Measurements from ENCODE around the gene SLC13A4.

The SLC13A4 gene

DNA sequence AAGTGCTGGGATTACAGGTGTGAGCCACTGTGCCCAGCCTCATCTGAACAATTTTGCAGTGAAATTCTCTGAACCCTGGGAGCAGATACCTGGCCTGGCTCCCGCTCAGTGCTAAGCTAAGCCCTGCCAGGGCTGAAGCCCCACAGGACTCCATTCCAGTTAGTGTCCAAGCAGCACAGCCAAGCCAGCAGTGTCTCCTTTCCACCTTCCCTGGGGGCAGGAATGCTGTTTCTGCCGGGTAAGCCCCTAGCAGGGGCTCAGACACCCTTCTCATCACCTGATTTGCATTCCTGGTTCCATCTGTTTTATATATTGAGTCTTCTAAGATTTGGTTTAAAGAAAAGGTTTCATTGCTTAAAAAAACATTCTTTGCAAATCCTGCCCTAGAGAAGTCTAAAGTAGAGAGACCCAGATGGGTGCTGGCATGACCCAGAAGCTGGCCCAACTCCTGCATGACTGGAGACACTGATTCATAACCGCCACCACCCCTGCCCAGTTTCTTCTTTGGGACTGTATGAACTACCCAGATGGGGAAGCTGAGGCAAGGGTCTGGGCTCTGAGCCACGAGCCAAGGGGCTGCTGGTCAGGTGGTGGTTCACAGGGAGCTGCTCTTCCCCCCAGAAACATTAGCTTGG lies 14.0 kb downstream of the SLC13A4 start:
- H3K79me2 ChIP-seq (ENCODE audit: insufficient read depth, low read depth), result no peaks in the 10 kb centered on the region

DNA sequence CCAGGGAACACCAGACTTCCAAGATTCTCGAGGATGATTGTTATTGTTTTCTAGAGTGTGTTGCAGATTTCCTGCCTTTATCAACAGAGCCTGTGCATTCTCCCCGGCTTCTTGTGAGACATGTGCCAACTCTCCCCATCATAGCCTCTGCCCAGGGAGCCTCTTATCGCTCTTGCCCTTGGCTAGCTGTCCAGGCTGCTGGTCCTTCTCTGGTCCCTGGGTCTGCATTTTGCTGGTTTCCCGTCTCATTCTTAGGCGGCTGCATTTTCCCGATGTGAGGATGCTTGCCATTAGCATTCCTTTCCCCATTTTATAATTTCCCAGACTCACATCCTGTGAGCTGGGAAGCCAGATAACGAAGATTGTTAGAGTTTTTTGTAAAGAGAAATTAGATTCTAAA lies 15.2 kb downstream of the SLC13A4 start:
- no peak overlapping the region for H3K27ac ChIP-seq
- H3K36me3 ChIP-seq (ENCODE audit: insufficient read depth), result no peaks in the 10 kb centered on the region
- TF ChIP-seq, protein P1, sequence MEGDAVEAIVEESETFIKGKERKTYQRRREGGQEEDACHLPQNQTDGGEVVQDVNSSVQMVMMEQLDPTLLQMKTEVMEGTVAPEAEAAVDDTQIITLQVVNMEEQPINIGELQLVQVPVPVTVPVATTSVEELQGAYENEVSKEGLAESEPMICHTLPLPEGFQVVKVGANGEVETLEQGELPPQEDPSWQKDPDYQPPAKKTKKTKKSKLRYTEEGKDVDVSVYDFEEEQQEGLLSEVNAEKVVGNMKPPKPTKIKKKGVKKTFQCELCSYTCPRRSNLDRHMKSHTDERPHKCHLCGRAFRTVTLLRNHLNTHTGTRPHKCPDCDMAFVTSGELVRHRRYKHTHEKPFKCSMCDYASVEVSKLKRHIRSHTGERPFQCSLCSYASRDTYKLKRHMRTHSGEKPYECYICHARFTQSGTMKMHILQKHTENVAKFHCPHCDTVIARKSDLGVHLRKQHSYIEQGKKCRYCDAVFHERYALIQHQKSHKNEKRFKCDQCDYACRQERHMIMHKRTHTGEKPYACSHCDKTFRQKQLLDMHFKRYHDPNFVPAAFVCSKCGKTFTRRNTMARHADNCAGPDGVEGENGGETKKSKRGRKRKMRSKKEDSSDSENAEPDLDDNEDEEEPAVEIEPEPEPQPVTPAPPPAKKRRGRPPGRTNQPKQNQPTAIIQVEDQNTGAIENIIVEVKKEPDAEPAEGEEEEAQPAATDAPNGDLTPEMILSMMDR (conservative IDR thresholded peaks at IDR 0.05; ENCODE audit: low read depth, low read length), result no peak
- H2AFZ ChIP-seq (ENCODE audit: low read depth), result no peak overlapping the region
- H3K4me2 ChIP-seq, result no peak overlapping the region
- H3K79me2 ChIP-seq (ENCODE audit: insufficient read depth, low read depth), result no peaks in the 10 kb centered on the region
- no peaks in the 10 kb centered on the region for H4K20me1 ChIP-seq (ENCODE audit: insufficient read depth)
- H3K27me3 ChIP-seq (ENCODE audit: insufficient read depth, low read depth), result no peaks in the 10 kb centered on the region
- H3K9ac ChIP-seq, result no peak overlapping the region
- H3K4me3 ChIP-seq (IDR thresholded peaks at IDR 0.05; ENCODE audit: insufficient read depth, low read depth, low read length), result no peak overlapping the region
- H3K4me1 ChIP-seq (ENCODE audit: low read depth, poor library complexity, severe bottlenecking), result no peaks in the 10 kb centered on the region

More for the DNA sequence above, 14.0 kb downstream of the SLC13A4 start:
- Histone ChIP-seq H3K27ac (no peak overlapping the region), H2AFZ (ENCODE audit: low read depth) (no peak overlapping the region), H4K20me1 (ENCODE audit: insufficient read depth) (no peaks in the 10 kb centered on the region), H3K9ac (no peak overlapping the region), H3K36me3 (ENCODE audit: insufficient read depth) (no peaks in the 10 kb centered on the region), H3K4me3 (IDR thresholded peaks at IDR 0.05; ENCODE audit: insufficient read depth, low read depth, low read length) (no peak overlapping the region), H3K4me2 (no peak overlapping the region), H3K27me3 (ENCODE audit: insufficient read depth, low read depth) (no peaks in the 10 kb centered on the region), H3K4me1 (ENCODE audit: low read depth, poor library complexity, severe bottlenecking) (no peaks in the 10 kb centered on the region)
- TF ChIP-seq, protein P1 (conservative IDR thresholded peaks at IDR 0.05; ENCODE audit: low read depth, low read length), result no peak

DNA sequence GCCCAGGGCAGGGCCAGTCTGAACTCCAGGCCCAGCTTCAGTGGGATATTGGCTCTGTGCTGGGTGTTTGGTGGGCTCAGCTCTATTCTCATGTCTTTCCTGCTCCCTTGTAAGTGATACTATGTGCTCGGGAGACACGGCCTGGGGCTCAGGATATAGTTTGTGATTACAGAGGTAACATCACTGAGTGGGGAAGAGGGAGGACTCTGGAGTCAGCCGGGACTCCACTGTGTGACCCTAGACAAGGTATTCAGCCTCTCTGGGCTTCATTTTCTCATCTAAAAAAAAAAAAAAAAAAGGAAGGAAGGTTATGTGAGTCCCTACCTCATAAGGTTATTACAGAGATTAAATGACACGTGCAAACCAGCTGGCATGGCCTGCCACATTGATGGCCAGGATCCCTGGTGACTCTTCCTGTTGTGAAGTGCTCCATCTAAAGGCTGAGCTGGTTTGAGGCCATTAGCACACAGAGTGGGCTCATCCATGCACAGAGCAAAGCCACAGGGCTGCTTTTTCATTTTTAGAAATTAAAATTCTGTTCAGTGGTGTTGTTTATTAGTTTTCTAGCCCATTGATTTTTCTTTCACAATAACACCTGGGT lies 15.7 kb downstream of the SLC13A4 start:
- no peaks in the 10 kb centered on the region for H3K27me3 ChIP-seq (ENCODE audit: insufficient read depth, low read depth)
- no peak overlapping the region for H3K4me2 ChIP-seq
- H4K20me1 ChIP-seq (ENCODE audit: insufficient read depth), result no peaks in the 10 kb centered on the region
- no peak overlapping the region for H2AFZ ChIP-seq (ENCODE audit: low read depth)
- TF ChIP-seq, protein P1 (conservative IDR thresholded peaks at IDR 0.05; ENCODE audit: low read depth, low read length), result no peak
- H3K4me3 ChIP-seq (IDR thresholded peaks at IDR 0.05; ENCODE audit: insufficient read depth, low read depth, low read length), result no peak overlapping the region
- H3K9ac ChIP-seq, result no peak overlapping the region
- H3K79me2 ChIP-seq (ENCODE audit: insufficient read depth, low read depth), result no peaks in the 10 kb centered on the region
- no peaks in the 10 kb centered on the region for H3K4me1 ChIP-seq (ENCODE audit: low read depth, poor library complexity, severe bottlenecking)
- H3K27ac ChIP-seq, result no peak overlapping the region
- no peaks in the 10 kb centered on the region for H3K36me3 ChIP-seq (ENCODE audit: insufficient read depth)

DNA sequence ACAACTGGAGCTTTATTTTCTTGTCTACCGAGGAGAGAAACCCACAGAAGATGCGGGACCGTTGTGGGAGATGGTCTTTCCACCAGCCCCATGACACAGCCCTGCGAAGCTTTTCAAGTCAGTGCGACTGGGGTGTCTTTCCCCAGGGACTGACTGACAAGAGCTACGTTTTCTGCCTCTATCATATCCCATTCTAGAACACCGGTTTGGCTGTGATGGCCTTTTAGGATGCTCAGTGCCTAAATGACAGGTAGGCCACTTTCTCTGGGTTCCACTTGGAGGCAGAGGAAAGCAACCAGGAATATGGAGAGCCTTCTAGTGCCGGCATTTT lies 16.9 kb downstream of the SLC13A4 start:
- H3K4me1 ChIP-seq (ENCODE audit: low read depth, poor library complexity, severe bottlenecking), result no peaks in the 10 kb centered on the region
- no peaks in the 10 kb centered on the region for H4K20me1 ChIP-seq (ENCODE audit: insufficient read depth)
- H3K9ac ChIP-seq, result no peak overlapping the region
- H3K4me2 ChIP-seq, result no peak overlapping the region
- TF ChIP-seq, protein P1 (conservative IDR thresholded peaks at IDR 0.05; ENCODE audit: low read depth, low read length), result peak; percentile 52; the same call in 1 of the 2 replicates
- H3K79me2 ChIP-seq (ENCODE audit: insufficient read depth, low read depth), result no peaks in the 10 kb centered on the region
- H3K4me3 ChIP-seq (IDR thresholded peaks at IDR 0.05; ENCODE audit: insufficient read depth, low read depth, low read length), result no peak overlapping the region
- H3K27me3 ChIP-seq (ENCODE audit: insufficient read depth, low read depth), result no peaks in the 10 kb centered on the region
- H3K27ac ChIP-seq, result no peak overlapping the region
- no peak overlapping the region for H2AFZ ChIP-seq (ENCODE audit: low read depth)
- H3K36me3 ChIP-seq (ENCODE audit: insufficient read depth), result no peaks in the 10 kb centered on the region
